GM12892 (cell line): Measurements from ENCODE around the gene NFATC4.

Source experiments
- POLR2A ChIP-seq: IDR thresholded peaks from 2 replicates; pipeline ENCODE4 v1.6.1; 2011; ENCODE audit warnings: low read depth, low read length, control low read depth
- POLR2AphosphoS5 ChIP-seq: IDR thresholded peaks from 2 replicates; pipeline ENCODE4 v1.6.1; 2011; ENCODE audit warnings: low read depth, low read length, control low read depth
- TAF1 ChIP-seq: IDR thresholded peaks from 2 replicates; pipeline ENCODE4 v1.6.1; 2011; ENCODE audit warnings: low read depth, mild to moderate bottlenecking, control low read depth, low read length, borderline replicate concordance

- TF ChIP-seq POLR2AphosphoS5 (no peak), POLR2A (no peak), TAF1 (no peak)
Measured at GRCh38 chr14:24325041-24325530, 42.9 kb upstream of the NFATC4 start.
